GM18520 (cell line): ENCODE results near the gene SLC4A5.
"Not testable (repeated sequence)": the region's sequence is repeated elsewhere in the genome, so short reads cannot be mapped to it uniquely, and the experiment has no call there.

Source experiments
- ATAC-seq: cut with Tn5 transposase; IDR thresholded peaks from one replicate; pipeline ENCODE4 v1.9.1; 2021; ENCODE audit not compliant: unreplicated experiment

Gene SLC4A5

GRCh38 chr2:74368499-74368898 is 25.3 kb upstream of the SLC4A5 start:
- no peak for ATAC-seq

- ATAC-seq = no peak
Observed at GRCh38 chr2:74367789-74368188, 24.6 kb upstream of the SLC4A5 start.

- no peak for ATAC-seq
Observed at GRCh38 chr2:74366036-74366435, 22.8 kb upstream of the SLC4A5 start.

GRCh38 chr2:74364533-74365505 is 21.6 kb upstream of the SLC4A5 start:
- ATAC-seq = no peak

- ATAC-seq = no peak
Observed at GRCh38 chr2:74361327-74361726, 18.1 kb upstream of the SLC4A5 start.

- no peak for ATAC-seq
Observed at GRCh38 chr2:74357627-74358026, 14.4 kb upstream of the SLC4A5 start.

- no peak for ATAC-seq
Observed at GRCh38 chr2:74349889-74350288, 6.7 kb upstream of the SLC4A5 start.

GRCh38 chr2:74347742-74348141 is 4.5 kb upstream of the SLC4A5 start:
- no peak for ATAC-seq

GRCh38 chr2:74347303-74347702 is 4.1 kb upstream of the SLC4A5 start:
- ATAC-seq = no peak

- no peak for ATAC-seq
Observed at GRCh38 chr2:74345272-74345943, 2.2 kb upstream of the SLC4A5 start.

- ATAC-seq = not testable (repeated sequence)
Observed at GRCh38 chr2:74336227-74336626, 7.0 kb downstream of the SLC4A5 start.

GRCh38 chr2:74334931-74335333 is 8.3 kb downstream of the SLC4A5 start:
- no peak for ATAC-seq

- no peak for ATAC-seq
Observed at GRCh38 chr2:74333896-74334586, 9.2 kb downstream of the SLC4A5 start.

- ATAC-seq = no peak
Observed at GRCh38 chr2:74333175-74333574, 10.0 kb downstream of the SLC4A5 start.

- no peak for ATAC-seq
Observed at GRCh38 chr2:74332550-74333174, 10.6 kb downstream of the SLC4A5 start.

GRCh38 chr2:74328573-74328972 is 14.6 kb downstream of the SLC4A5 start:
- ATAC-seq = no peak

- ATAC-seq = no peak
Observed at GRCh38 chr2:74328074-74328473, 15.1 kb downstream of the SLC4A5 start.

GRCh38 chr2:74327627-74328026 is 15.6 kb downstream of the SLC4A5 start:
- ATAC-seq = no peak

GRCh38 chr2:74327199-74327598 is 16.0 kb downstream of the SLC4A5 start:
- ATAC-seq = no peak

- ATAC-seq = no peak
Observed at GRCh38 chr2:74325815-74326214, 17.4 kb downstream of the SLC4A5 start.

- ATAC-seq = no peak
Observed at GRCh38 chr2:74321737-74322136, 21.5 kb downstream of the SLC4A5 start.
